T-cell (primary cell): ENCODE measurements around the gene KLK6. TPM values are rescaled to one million over a fixed set of nuclear protein-coding genes. Genes with fewer than 3 reads are reported as not detected.
"Not testable (repeated sequence)": the region's sequence is repeated elsewhere in the genome, so short reads cannot be mapped to it uniquely, and the experiment has no call there.

ENCODE experiments used
- ATAC-seq, 4 experiments: fragments of 200-7000 bp in 3 of 4; fragments of 150-1000 bp in 1 of 4; cut with Tn5 transposase; replicated peaks in 1 of 4; 1 replicate in 3 of 4; 2 replicates in 1 of 4; pipeline ENCODE4 v1.10.0; 2021; ENCODE audit warnings: moderate library complexity in 3 of 4, mild to moderate bottlenecking in 2 of 4, moderate number of reproducible peaks in 1 of 4
- CTCF ChIA-PET, 2 donors: fragments of 300-600 bp; sonication (Branson Sonifier 250); formaldehyde crosslinking; loops; one replicate each; lab custom pipeline; 2022; ENCODE audit warnings: antibody characterized with exemption in 2 of 2; lab: Charles Lee
- POLR2A ChIA-PET, 2 donors: fragments of 300-600 bp; sonication (Branson Sonifier 250); formaldehyde crosslinking; loops; one replicate each; lab custom pipeline; 2022; ENCODE audit warnings: antibody characterized with exemption in 2 of 2; lab: Charles Lee
- DNase-seq, 35 experiments: peaks; one replicate each; pipeline versions ENCODE4 v3.0.0 to v3.0.0-alpha.2; 2013 to 2023
- H3K27ac ChIP-seq: one replicate; pipeline ENCODE4 v1.5.1; 2013; ENCODE audit warnings: low read length
- H3K27me3 ChIP-seq, 2 experiments: replicated peaks in 1 of 2; 1 replicate in 1 of 2; 2 replicates in 1 of 2; pipeline versions ENCODE4 v1.6.1 to v1.7.0; 2013; ENCODE audit warnings: low read length in 1 of 2, mixed read lengths in 1 of 2; ENCODE audit not compliant: control insufficient read depth in 2 of 2, insufficient read depth in 2 of 2; ENCODE audit errors: extremely low read depth in 1 of 2
- H3K36me3 ChIP-seq, 2 donors: 1 replicate in 1 of 2; 2 replicates in 1 of 2; pipeline versions ENCODE4 v1.6.1 to v1.7.0; 2013; ENCODE audit warnings: low read length in 1 of 2; ENCODE audit not compliant: control insufficient read depth in 2 of 2, insufficient read depth in 1 of 2; ENCODE audit errors: extremely low read depth in 1 of 2
- H3K4me1 ChIP-seq, 2 experiments: 1 replicate in 1 of 2; 2 replicates in 1 of 2; pipeline versions ENCODE4 v1.6.1 to v1.7.0; 2013; ENCODE audit warnings: low read length in 2 of 2, mixed read lengths in 1 of 2; ENCODE audit not compliant: insufficient read depth in 2 of 2, control insufficient read depth in 1 of 2; ENCODE audit errors: extremely low read depth in 1 of 2
- H3K4me3 ChIP-seq, 2 donors: 1 replicate in 1 of 2; 2 replicates in 1 of 2; pipeline versions ENCODE4 v1.5.1 to v1.7.0; 2013; ENCODE audit warnings: mild to moderate bottlenecking in 2 of 2, low read length in 1 of 2, moderate library complexity in 1 of 2; ENCODE audit not compliant: control insufficient read depth in 1 of 2; ENCODE audit errors: extremely low read depth in 1 of 2
- H3K9me3 ChIP-seq: 2 replicates; pipeline ENCODE4 v1.7.0; 2013
- H3K27ac Mint-ChIP-seq, 2 donors: one replicate each; pipeline ENCODE4 v1.8.0; 2020 to 2021; ENCODE audit warnings: mild to moderate bottlenecking in 2 of 2, mixed read lengths in 2 of 2
- H3K27me3 Mint-ChIP-seq, 2 donors: one replicate each; pipeline ENCODE4 v1.8.0; 2021 to 2022; ENCODE audit warnings: mixed read lengths in 2 of 2
- H3K36me3 Mint-ChIP-seq: one replicate; pipeline ENCODE4 v1.8.0; 2021; ENCODE audit warnings: mixed read lengths
- H3K4me1 Mint-ChIP-seq, 3 donors: one replicate each; pipeline ENCODE4 v1.8.0; 2020 to 2022; ENCODE audit warnings: mixed read lengths in 3 of 3, mild to moderate bottlenecking in 1 of 3
- H3K4me3 Mint-ChIP-seq, 3 donors: one replicate each; pipeline ENCODE4 v1.8.0; 2020 to 2022; ENCODE audit warnings: mild to moderate bottlenecking in 3 of 3, mixed read lengths in 3 of 3, moderate library complexity in 3 of 3
- H3K9me3 Mint-ChIP-seq, 3 donors: one replicate each; pipeline ENCODE4 v1.8.0; 2020 to 2022; ENCODE audit warnings: mixed read lengths in 3 of 3
- WGBS: methylation state at CpG from one replicate; pipeline ENCODE4 v1.1.5; 2013; ENCODE audit warnings: missing lambda C conversion rate; ENCODE audit not compliant: insufficient coverage; 5-methylcytosine and 5-hydroxymethylcytosine counted together
- total RNA-seq, 35 experiments: library from RNA in 6 of 35; stranded (reverse) in 6 of 35; fragments of 120-200 nt in 1 of 35; gene quantifications; one replicate each; pipeline versions ENCODE4 v1.2.1 to v1.2.4 and lab custom pipeline; 2013 to 2026

The KLK6 gene
- total RNA-seq, 5 donors from 2014 or later (not counting 1 experiment from before 2014, with no cell fraction given): not detected

- ATAC-seq: no peak
- peaks cover 0 to 3% (median 0%) of the 10 kb centered on the region in 3 donors for H3K4me1 Mint-ChIP-seq
- Histone ChIP-seq H3K27ac (no peak overlapping the region), H3K4me3 (no peak overlapping the region), H3K36me3 (no peaks in the 10 kb centered on the region), H3K9me3 (no peaks in the 10 kb centered on the region), H3K4me1 (no peaks in the 10 kb centered on the region), H3K27me3 (peaks cover 0 to 61% of the 10 kb centered on the region in 2 experiments)
- WGBS: 29% methylated on average over 1 of the region's 5 CpGs
- POLR2A ChIA-PET: no interaction called here
- no peaks in the 10 kb centered on the region for H3K36me3 Mint-ChIP-seq
- H3K27ac Mint-ChIP-seq: no peak overlapping the region
- DNase-seq: no peak
- CTCF ChIA-PET: no interaction called here
- H3K27me3 Mint-ChIP-seq: peaks cover 26 to 53% of the 10 kb centered on the region in 2 donors
- no peak overlapping the region for H3K4me3 Mint-ChIP-seq
- no peaks in the 10 kb centered on the region for H3K9me3 Mint-ChIP-seq
These were observed 28.7 kb upstream of the KLK6 start for GRCh38 chr19:50998061-50998460.

- Mint-ChIP-seq H3K36me3 (no peaks in the 10 kb centered on the region), H3K4me1 (no peaks in the 10 kb centered on the region), H3K9me3 (no peaks in the 10 kb centered on the region), H3K4me3 (no peak overlapping the region), H3K27me3 (peaks cover 34 to 39% of the 10 kb centered on the region in 2 donors), H3K27ac (no peak overlapping the region)
- ChIA-PET CTCF (no interaction called here), POLR2A (no interaction called here)
- H3K36me3 ChIP-seq: no peaks in the 10 kb centered on the region
- no peak for DNase-seq
- no peak overlapping the region for H3K4me3 ChIP-seq
- H3K9me3 ChIP-seq: no peaks in the 10 kb centered on the region
- peaks cover 0 to 26% of the 10 kb centered on the region in 2 experiments for H3K27me3 ChIP-seq
- no peaks in the 10 kb centered on the region for H3K4me1 ChIP-seq
- H3K27ac ChIP-seq: no peak overlapping the region
- ATAC-seq: no peak
- no CpG with 5 or more reads among the region's 2 CpGs for WGBS
These were observed 24.7 kb upstream of the KLK6 start for GRCh38 chr19:50994129-50994528.

DNA sequence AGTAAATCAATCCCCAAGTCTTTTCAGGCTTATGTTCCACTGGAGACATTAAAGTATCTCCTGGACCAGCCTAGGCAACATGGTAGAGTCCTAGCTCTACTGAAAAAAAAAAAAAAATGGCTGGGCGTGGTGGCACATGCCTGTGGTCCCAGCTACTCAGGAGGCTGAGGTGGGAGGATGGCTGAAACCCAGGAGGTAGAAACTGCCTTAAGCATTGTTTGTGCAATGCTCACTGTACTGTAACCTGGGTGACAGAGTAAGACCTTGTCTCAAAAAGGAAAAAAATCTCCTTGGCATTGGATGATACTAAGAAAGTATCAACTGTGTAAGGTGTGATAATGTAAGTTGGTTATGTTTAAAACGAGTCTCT lies 23.3 kb upstream of the KLK6 start:
- H3K9me3 ChIP-seq: no peaks in the 10 kb centered on the region
- no peak overlapping the region for H3K27ac ChIP-seq
- ATAC-seq (no peak), DNase-seq (no peak)
- H3K27me3 Mint-ChIP-seq: peaks cover 33 to 39% of the 10 kb centered on the region in 2 donors
- no peaks in the 10 kb centered on the region for H3K9me3 Mint-ChIP-seq
- H3K4me1 ChIP-seq: no peaks in the 10 kb centered on the region
- no peak overlapping the region for H3K4me3 Mint-ChIP-seq
- ChIA-PET CTCF (interaction anchor here in 1 of 2 donors (0.7 kb wide), 1 partner anchor 28 kb away, joined by 8 read pairs; no protein-coding TSS in a partner anchor), POLR2A (no interaction called here)
- no peaks in the 10 kb centered on the region for H3K36me3 Mint-ChIP-seq
- no peak overlapping the region for H3K27ac Mint-ChIP-seq
- H3K27me3 ChIP-seq: peaks cover 3 to 18% of the 10 kb centered on the region in 2 experiments
- no peaks in the 10 kb centered on the region for H3K4me1 Mint-ChIP-seq
- H3K4me3 ChIP-seq: no peak overlapping the region
- no peaks in the 10 kb centered on the region for H3K36me3 ChIP-seq
- WGBS: 0% methylated on average over 1 of the region's 2 CpGs

- H3K9me3 Mint-ChIP-seq, H3K4me3 Mint-ChIP-seq, H3K36me3 ChIP-seq, H3K36me3 Mint-ChIP-seq, ATAC-seq, H3K27ac Mint-ChIP-seq, H3K4me1 ChIP-seq, H3K4me1 Mint-ChIP-seq, DNase-seq, H3K9me3 ChIP-seq, POLR2A ChIA-PET, H3K4me3 ChIP-seq, H3K27ac ChIP-seq, CTCF ChIA-PET: not testable (repeated sequence)
- H3K27me3 ChIP-seq: peaks cover 3 to 41% of the 10 kb centered on the region in 2 experiments
- WGBS: 83% methylated on average over 8 of the region's 14 CpGs
- peaks cover 40 to 50% of the 10 kb centered on the region in 2 donors for H3K27me3 Mint-ChIP-seq
These were observed 15.0 kb upstream of the KLK6 start for GRCh38 chr19:50984416-50984815.

GRCh38 chr19:50983625-50984292 lies 14.4 kb upstream of the KLK6 start, which contains the start of gene KLK7:
TSS of gene KLK7 (minus strand) at chr19:50983917. CDS start at chr19:50982399, 1,518 bp downstream.
- Mint-ChIP-seq H3K27ac (no peak within 1 kb of the TSS), H3K36me3 (no peaks in the 10 kb centered on the region), H3K27me3 (peaks cover 41 to 49% of the 10 kb centered on the region in 2 donors), H3K4me1 (no peaks in the 10 kb centered on the region), H3K9me3 (no peaks in the 10 kb centered on the region), H3K4me3 (no peak within 1 kb of the TSS)
- H3K27ac ChIP-seq: no peak within 1 kb of the TSS
- no peak for DNase-seq
- no peaks in the 10 kb centered on the region for H3K4me1 ChIP-seq
- ChIA-PET CTCF (no interaction called here), POLR2A (no interaction called here)
- H3K27me3 ChIP-seq: peaks cover 3 to 43% of the 10 kb centered on the region in 2 experiments
- H3K36me3 ChIP-seq: no peaks in the 10 kb centered on the region
- WGBS: 17% methylated on average over 21 of the region's 28 CpGs
- ATAC-seq: no peak
- no peaks in the 10 kb centered on the region for H3K9me3 ChIP-seq
- H3K4me3 ChIP-seq: no peak within 1 kb of the TSS

- POLR2A ChIA-PET: no interaction called here
- DNase-seq: no peak
- CTCF ChIA-PET: no interaction called here
- Mint-ChIP-seq H3K27me3 (peaks cover 49 to 52% of the 10 kb centered on the region in 2 donors), H3K4me1 (no peaks in the 10 kb centered on the region), H3K4me3 (no peak overlapping the region), H3K36me3 (no peaks in the 10 kb centered on the region), H3K27ac (no peak overlapping the region), H3K9me3 (no peaks in the 10 kb centered on the region)
- no peak overlapping the region for H3K4me3 ChIP-seq
- peaks cover 0 to 48% of the 10 kb centered on the region in 2 experiments for H3K27me3 ChIP-seq
- H3K27ac ChIP-seq: no peak overlapping the region
- 92% methylated on average over 2 of the region's 4 CpGs for WGBS
- no peak for ATAC-seq
- no peaks in the 10 kb centered on the region for H3K36me3 ChIP-seq
- no peaks in the 10 kb centered on the region for H3K4me1 ChIP-seq
- no peaks in the 10 kb centered on the region for H3K9me3 ChIP-seq
These were observed 12.8 kb upstream of the KLK6 start for GRCh38 chr19:50982186-50982585.
